Stimulated activated CD4-positive, alpha-beta T cell treated with anti-CD3 and anti-CD28 coated beads, Interleukin-4, amount 100 ng/mL, for 4 hours (primary cell): Measurements from ENCODE around the gene ARHGAP33.
"Not testable (repeated sequence)": the region's sequence is repeated elsewhere in the genome, so short reads cannot be mapped to it uniquely, and the experiment has no call there.

Experiments
- DNase-seq, 2 experiments: peaks; one replicate each; pipeline ENCODE4 v3.0.0-alpha.2; 2020

Gene ARHGAP33

DNA sequence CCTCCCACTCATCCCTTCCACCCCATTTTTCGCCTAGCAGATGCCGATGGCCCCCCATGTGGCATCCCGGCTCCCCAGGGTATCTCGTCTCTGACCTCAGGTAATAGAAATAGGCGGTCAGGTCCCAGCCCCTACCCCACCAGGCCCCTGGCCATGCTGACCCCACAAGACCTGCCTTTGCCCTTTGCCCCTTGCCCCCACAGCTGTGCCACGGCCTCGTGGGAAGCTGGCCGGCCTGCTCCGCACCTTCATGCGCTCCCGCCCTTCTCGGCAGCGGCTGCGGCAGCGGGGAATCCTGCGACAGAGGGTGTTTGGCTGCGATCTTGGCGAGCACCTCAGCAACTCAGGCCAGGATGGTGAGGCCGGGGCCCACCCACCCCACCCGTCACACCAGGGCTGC is 5.4 kb downstream of the ARHGAP33 start:
- DNase-seq = no peak

DNA sequence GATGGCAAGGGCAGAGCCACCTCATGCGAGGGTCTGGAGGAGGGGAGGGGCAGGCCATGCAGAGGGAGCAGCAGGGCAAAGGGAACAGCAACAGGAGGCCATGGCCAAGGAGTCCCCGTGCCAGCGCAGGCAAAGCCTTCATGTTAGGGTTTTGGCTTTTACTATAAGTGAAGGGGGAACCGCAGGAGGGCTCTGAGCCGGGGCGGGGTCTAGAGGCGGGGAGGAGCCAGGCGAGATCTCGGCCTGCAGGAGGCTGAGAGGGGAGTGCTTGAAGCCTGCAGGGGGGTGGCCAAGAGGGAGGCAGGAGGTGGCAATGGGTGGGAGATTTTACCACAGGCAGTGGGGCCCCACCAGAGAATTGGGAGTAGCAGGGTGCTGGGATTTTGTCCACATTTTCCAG is 6.3 kb downstream of the ARHGAP33 start:
- DNase-seq = no peak

DNA sequence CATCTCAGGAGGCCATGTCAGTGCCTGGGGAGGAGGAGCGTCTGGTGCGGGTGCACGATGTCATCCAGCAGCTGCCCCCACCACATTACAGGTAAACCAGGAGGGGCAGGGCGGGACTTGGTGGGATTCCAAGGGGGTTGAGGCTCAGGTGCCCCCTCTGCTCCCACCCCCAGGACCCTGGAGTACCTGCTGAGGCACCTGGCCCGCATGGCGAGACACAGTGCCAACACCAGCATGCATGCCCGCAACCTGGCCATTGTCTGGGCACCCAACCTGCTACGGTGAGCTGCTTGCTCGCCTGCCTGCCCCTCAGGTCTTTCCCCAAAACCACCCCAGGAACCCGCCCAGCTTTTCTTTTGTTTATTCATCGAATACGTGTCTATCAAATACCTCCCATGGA is 7.2 kb downstream of the ARHGAP33 start:
- DNase-seq = no peak

DNA sequence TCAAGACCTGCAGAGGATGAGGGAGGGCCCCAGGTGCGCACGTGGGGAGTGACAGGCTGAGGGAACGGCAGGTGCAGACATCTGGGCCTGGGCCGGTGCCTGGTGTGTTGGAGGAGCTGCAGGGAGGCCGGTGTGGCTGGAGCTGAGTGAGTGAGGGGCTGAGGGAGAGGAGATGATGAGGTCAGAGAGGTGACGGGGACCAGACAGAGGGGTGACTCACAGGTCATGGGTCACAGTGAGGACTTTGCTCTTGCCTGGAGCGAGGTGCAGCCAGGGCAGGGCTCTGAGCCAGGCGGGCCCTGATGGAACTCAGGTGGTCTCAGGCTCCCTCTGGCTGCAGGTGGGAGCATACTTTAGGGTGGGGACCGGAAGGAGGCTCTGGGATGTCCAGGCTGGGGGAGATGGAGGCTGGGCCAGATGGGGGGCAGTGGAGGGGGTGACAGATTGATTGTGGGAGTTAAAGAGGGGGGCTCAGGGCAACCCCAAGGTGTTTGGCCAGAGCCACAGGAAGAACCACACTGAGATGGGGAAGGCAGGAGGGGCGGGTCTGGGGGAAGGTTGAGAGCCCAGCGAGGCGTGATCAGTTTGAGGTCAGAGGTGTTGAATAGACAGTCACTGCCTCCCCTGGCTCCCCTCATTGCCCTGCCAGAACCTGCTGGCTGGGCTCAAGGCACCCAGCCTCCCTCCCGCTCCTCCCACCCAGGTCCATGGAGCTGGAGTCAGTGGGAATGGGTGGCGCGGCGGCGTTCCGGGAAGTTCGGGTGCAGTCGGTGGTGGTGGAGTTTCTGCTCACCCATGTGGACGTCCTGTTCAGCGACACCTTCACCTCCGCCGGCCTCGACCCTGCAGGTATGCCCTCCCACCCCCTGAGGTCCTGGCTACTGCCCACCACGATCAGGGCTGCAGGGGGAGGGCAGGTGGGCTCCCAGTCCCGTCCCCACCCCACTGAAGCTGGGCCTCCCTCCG is 8.4 kb downstream of the ARHGAP33 start:
- no peak for DNase-seq

DNA sequence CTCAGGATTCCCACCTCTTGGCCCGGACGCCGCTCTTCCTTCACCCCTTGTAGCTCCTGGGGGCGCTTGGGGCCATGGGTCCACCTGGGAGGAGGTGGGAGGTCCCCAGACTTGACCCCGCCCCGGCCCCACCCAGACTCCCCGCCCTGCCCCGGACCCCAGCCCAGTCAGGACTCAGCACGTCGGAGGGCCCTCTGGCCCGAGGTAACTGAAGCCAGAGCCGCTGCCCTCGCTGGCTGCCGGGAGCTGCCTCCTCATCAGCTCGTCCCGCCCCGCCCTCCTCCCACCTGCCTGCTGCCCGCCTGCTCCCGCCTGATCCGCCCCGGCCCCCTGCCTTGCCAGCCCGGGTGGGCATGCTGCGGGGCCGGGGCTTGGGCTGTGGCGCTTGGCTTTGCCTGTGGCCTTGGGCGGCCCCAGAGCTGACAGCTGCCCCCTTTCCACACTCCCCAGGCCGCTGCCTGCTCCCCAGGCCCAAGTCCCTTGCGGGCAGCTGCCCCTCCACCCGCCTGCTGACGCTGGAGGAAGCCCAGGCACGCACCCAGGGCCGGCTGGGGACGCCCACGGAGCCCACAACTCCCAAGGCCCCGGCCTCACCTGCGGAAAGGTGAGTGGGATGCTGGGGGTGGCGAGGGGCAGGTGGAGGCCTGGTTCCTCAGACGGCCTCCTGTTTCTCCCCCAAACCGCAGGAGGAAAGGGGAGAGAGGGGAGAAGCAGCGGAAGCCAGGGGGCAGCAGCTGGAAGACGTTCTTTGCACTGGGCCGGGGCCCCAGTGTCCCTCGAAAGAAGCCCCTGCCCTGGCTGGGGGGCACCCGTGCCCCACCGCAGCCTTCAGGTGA is 9.4 kb downstream of the ARHGAP33 start:
- DNase-seq = no peak

DNA sequence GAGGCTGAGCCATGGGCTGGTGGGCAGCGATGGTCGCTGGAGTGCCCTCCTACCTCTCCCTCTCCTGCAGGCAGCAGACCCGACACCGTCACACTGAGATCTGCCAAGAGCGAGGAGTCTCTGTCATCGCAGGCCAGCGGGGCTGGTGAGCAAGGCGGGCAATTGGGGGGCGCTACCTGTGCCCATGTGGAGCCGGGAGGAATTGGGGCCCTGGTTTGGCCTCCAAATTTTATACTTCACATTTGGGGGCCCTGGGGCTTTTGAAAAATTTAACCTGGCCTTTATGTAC is 9.9 kb downstream of the ARHGAP33 start:
- no peak for DNase-seq

DNA sequence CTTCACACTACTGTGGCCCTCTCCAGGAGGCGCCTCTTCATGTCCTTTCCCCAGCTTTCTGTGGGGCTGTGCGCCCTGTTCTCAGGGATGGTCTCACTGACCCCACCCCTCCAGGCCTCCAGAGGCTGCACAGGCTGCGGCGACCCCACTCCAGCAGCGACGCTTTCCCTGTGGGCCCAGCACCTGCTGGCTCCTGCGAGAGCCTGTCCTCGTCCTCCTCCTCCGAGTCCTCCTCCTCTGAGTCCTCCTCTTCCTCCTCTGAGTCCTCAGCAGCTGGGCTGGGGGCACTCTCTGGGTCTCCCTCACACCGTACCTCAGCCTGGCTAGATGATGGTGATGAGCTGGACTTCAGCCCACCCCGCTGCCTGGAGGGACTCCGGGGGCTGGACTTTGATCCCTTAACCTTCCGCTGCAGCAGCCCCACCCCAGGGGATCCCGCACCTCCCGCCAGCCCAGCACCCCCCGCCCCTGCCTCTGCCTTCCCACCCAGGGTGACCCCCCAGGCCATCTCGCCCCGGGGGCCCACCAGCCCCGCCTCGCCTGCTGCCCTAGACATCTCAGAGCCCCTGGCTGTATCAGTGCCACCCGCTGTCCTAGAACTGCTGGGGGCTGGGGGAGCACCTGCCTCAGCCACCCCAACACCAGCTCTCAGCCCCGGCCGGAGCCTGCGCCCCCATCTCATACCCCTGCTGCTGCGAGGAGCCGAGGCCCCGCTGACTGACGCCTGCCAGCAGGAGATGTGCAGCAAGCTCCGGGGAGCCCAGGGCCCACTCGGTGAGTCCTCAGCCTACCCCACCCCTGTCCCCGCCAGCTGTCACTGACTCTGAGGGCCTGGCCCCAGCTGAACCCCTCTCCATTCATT is 11.2 kb downstream of the ARHGAP33 start:
- DNase-seq = no peak

DNA sequence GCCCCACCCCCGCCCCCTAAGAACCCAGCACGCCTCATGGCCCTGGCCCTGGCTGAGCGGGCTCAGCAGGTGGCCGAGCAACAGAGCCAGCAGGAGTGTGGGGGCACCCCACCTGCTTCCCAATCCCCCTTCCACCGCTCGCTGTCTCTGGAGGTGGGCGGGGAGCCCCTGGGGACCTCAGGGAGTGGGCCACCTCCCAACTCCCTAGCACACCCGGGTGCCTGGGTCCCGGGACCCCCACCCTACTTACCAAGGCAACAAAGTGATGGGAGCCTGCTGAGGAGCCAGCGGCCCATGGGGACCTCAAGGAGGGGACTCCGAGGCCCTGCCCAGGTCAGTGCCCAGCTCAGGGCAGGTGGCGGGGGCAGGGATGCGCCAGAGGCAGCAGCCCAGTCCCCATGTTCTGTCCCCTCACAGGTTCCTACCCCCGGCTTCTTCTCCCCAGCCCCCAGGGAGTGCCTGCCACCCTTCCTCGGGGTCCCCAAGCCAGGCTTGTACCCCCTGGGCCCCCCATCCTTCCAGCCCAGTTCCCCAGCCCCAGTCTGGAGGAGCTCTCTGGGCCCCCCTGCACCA is 11.9 kb downstream of the ARHGAP33 start:
- no peak for DNase-seq

DNA sequence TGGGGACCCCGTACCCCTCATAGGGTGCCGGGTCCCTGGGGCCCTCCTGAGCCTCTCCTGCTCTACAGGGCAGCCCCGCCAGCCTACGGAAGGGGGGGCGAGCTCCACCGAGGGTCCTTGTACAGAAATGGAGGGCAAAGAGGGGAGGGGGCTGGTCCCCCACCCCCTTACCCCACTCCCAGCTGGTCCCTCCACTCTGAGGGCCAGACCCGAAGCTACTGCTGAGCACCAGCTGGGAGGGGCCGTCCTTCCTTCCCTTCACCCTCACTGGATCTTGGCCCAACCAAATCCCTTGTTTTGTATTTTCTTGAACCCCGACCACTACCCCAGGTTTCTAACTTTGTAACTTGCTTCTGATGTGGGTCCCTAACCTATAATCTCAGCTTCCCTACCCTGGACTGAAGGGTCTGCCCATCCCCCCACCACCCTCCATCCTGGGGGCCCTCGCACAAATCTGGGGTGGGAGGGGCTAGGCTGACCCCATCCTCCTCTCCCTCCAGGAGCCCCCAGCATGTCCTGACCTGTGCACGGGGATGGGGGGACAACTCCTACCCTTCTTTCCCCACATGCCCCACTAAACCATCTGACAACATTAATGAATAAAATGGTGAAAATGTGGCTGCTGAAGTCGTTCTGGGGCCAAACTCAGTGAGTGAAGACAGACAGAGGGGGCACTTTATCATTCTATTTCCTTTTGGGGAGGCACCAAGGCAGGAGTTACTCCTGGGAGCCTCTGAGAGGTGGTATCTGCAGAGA is 13.0 kb downstream of the ARHGAP33 start:
- DNase-seq = no peak

DNA sequence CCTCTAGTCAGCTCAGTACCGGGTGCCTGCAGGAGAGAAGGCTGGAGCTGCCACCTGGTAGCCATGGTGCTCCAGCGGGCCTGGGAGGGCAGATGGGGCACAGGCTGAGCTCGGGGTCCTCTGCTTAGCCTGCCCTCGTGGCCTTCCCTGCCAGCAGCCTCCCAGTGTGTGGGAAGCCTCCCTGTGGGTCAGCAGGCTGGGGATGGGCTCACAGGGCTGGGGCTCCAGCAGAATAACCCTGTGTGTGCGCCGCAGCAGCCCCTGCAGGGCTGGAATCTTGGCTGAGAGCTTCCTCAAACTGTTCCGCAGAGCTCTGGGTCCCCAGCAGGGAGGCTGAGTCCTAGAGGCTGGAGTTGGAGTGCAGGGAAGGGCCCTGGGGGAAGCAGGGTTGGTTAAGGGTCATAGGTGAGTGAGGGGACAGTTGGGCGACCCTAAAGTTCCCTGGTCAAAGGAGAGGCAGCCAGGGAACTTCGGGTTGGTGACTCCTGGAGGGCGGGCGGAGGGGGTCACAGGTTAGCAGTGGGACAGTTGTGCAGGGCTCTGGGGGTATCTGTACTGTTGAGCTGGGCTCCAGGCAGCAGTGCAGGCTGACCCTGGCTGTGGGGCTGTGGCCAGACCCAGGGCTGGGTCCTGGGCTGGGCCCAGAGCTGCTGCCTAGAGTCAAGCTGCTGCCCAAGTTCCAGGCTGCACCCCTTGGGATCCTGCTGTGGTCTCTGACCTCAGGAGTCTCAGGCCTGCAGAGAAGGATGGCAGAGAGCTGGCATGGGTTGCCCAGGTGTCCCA is 14.0 kb downstream of the ARHGAP33 start:
- DNase-seq = no peak

DNA sequence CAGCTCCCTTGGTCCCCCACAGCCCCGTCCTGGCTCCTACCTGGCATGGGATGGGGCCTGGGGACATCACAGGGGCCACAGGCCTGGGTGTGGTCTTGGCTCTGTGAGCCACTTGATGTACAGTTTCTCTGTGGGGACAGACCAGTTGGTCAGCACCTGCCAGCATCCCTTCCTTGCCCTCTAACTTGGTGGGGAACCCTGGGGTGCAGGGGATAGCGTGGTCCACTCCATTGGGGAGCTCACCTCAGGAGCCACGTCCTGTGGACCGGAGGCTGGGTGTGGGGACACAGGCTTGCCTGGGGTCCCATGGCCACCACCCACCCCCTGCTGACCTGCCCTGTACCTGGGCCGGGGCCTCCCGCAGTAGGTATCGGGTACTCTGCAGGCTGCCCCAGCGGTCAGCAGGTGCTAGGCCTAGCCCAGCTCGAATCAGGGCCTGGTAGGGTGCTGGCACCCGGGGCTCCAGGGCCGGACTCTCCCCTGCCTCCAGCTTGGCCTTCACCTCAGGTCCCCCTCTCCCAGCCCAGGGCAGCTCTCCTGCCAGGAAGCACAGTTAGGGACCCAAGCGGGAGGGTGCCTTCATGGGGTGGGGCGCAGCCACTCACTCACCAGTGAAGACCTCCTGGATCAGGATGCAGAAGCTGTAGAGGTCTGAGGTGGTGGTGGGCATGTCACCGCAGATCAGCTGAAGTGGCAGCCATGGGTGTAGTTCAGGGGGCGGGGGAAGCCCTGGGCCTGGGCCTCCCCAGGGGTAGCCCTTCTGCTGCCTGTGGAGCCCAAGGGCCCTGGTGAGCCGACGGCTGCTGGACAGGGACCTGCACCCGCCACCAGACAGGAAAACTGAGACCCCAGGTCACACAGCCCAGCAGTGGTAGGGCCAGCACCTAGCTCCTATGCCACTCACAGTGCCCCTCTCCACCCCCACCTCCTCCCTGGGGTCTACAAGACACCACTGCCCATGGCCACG is 14.9 kb downstream of the ARHGAP33 start:
- DNase-seq = no peak

DNA sequence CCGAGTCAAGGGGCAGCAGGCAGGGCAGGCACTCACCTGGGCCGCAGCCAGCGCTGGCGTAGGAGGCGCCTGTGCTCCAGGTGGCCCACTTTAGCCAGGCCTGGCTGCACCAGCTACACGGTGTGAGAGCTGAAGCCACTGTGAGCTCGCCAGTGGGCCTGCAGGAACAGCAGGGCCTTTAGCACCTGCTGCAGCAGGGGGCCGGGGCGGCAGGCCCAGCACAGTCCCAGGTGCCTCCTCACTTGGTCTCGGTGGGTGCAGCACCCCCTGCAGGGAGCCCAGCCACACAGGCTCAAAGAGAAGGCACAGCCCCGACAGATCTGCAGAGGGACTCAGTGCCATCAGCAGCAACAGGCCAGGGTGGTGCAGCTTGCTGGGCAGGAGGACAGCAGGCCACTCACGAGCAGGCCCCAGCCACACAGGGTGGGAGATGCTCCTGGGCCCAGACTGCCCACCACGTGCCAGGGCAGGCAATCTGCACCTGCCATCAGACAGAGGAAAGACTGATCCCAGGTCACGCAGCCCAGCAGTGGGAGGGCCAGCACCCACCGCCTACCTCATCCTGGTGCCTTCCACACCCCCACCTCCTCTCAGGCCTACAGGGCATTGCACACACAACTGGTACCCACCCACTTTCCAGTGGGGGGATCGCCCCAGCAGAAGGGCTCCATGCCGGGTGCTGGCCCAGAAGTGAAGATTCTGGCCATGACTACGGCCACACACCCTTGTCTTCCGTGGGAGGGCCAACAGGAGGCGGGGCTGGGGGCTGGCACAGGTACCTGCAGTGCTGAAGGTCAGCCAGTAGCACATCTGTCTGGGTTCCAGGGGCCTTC is 15.8 kb downstream of the ARHGAP33 start:
- no peak for DNase-seq

DNA sequence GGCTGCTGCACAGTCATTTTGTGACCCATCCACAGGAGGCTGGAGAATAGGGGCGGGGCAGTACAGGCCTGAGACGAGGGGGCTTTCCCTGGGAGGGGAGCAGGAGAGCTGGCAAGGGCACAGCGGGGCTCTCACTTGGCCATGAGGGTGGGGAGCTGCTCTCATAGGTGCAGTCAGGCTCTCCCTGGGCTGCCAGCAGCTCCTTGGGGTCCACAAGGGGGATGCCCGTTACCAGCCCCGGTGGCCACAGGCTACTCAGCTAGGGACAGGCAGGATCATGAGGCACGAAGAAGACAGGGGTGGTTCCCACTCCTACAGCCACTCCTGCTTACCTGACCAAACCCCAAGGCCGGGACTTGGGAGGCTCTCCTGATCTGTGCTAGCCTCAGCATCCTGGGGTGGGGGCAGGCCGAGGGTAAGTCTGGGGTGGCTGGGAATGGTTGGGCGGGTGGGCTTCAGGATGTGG is 16.5 kb downstream of the ARHGAP33 start:
- DNase-seq = no peak

DNA sequence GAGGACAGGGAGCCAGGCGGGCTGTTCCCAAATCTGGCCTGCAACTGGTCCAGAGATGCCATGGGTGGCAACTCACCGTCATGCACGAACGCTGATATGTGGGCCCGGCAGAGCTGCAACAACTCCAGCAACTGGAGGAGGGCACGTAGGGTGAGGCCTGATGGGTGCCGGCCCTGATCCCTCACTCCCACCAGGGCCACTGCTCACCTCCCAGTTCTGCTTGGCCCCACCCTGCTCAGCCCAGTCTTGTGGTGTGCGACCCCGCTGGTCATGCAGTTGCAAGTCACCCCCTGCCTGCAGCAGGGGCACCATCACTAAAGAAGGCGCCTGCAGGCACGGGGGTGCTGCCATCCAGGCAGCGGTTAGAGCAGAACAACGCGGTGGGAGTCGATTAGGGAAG is 16.9 kb downstream of the ARHGAP33 start:
- no peak for DNase-seq

DNA sequence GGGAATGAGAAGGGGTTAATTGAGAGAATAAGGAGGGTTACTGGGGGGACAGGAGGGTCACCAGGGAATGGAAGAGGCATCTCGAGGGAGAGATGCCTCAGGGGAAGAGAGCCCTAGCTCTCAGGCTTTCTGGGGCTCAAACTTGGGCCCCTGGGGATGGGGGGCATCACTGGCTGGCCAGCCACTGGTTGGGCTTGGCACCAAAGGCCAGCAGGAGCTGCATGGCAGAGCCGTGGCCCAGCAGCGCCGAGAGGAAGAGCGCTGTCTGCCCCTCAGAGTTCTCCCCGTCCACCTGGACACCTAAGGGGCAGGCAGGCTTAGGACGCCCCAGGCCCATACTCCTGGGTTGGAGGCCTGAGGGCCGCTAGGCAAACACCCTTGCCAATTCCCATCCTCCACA is 17.5 kb downstream of the ARHGAP33 start:
- no peak for DNase-seq

DNA sequence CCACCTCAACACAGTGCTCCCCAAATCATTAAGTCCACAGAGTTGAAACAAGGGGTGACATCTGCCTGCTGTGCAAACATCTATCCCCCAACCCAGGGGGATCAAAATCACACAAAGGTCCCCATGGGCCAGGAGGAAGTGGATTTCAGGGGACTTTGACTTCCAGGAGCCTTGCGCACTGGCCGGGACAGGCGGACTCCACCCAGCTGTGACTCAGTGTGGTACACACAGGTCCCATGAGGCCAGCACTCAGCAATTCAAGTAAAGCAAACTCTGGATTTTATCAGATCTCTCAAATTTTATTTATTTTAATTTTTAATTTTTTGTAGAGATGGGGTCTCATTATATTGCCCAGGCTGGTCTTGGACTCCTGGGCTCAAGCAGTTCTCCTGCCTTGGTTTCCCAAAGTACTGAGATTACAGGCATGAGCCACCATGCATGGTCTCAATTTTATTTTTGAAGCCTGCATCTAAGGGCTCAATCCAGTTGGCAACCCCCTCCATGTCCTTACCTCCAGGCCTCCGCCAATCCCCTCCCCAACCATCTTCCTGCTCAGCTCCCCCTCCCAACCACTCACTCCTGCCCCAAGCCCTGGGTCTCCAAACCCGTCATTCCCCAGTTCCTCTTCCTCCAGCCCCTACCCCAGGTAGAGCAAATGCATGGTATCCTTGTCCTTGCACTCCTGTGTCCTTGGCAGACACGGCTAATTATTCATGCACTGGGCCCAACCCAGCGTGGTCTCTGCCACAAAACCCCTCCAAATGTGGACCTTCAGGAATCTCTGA is 18.2 kb downstream of the ARHGAP33 start:
- no peak for DNase-seq

DNA sequence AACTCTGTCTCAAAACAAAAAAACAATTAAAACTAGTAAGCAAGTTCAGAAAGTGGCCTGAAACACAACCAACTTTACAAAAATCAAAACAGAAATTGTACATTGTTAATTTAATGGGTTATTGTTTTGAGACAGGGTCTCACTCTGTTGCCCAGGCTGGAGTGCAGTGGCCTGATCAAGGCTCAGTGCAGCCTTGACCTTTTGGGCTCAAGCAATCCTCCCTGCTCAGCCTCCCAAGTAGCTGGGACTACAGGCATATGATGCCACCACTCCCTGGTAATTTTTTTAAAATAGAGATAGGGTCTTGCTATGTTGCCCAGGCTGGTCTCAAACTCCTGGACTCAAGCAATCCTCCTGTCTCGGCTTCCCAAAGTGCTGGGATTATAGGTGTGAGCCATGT is 20.2 kb downstream of the ARHGAP33 start:
- DNase-seq = not testable (repeated sequence)
